ENCODE data around the gene ST3GAL3.

- TF ChIP-seq EZH2 (IDR thresholded peaks at IDR 0.05; ENCODE audit: borderline replicate concordance, low read depth, low read length, poor library complexity, severe bottlenecking), result no peak
- TF ChIP-seq, protein P1, sequence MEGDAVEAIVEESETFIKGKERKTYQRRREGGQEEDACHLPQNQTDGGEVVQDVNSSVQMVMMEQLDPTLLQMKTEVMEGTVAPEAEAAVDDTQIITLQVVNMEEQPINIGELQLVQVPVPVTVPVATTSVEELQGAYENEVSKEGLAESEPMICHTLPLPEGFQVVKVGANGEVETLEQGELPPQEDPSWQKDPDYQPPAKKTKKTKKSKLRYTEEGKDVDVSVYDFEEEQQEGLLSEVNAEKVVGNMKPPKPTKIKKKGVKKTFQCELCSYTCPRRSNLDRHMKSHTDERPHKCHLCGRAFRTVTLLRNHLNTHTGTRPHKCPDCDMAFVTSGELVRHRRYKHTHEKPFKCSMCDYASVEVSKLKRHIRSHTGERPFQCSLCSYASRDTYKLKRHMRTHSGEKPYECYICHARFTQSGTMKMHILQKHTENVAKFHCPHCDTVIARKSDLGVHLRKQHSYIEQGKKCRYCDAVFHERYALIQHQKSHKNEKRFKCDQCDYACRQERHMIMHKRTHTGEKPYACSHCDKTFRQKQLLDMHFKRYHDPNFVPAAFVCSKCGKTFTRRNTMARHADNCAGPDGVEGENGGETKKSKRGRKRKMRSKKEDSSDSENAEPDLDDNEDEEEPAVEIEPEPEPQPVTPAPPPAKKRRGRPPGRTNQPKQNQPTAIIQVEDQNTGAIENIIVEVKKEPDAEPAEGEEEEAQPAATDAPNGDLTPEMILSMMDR (conservative IDR thresholded peaks at IDR 0.05; ENCODE audit: low read depth, low read length), result no peak
Observed at GRCh38 chr1:43878440-43878839, 171.1 kb downstream of the ST3GAL3 start.

Measured in A673 (cell line).